Measurements from ENCODE around the gene AMFR. TPM values are rescaled to one million over a fixed set of nuclear protein-coding genes. Genes with fewer than 3 reads are reported as not detected.
A peak's percentile ranks its signal among the peaks of the same experiment; 100 is the strongest.

AMFR gene
- total RNA-seq, 1 donor from 2014 or later = 90.7 TPM

DNA sequence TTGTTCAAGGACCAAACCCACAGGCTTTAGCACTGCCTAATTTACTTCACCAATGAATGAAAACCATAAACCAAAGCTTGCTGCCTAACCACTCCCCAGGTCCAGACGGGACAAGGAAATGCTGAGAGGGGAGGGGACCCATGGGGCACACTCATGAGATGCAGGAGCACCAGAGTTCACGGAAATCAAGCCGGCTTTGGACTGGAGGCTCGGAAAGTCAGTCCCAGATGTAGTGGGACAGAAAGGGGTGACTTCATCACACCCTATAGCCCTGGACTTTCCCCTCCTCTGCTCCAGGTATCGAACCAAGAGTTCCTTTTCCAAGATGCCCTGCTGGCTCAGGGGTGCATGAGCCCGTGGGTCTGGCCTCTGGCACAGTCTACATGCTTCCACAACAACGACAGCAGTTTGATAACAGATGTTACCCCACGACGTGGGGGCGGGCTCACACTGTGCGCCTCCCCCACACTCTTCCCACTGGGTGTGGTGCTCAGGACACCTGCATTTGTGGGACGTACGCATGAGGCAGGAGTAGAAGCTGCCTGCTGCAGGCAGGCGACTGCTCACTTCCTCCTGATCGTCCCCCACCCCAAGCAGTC lies 63.2 kb downstream of the AMFR start:
- H3K27me3 Mint-ChIP-seq (ENCODE audit: unreplicated experiment) = peaks cover 12% of the 10 kb centered on the region
- H3K9me3 Mint-ChIP-seq (ENCODE audit: unreplicated experiment) = no peaks in the 10 kb centered on the region
- TF ChIP-seq, protein P1, sequence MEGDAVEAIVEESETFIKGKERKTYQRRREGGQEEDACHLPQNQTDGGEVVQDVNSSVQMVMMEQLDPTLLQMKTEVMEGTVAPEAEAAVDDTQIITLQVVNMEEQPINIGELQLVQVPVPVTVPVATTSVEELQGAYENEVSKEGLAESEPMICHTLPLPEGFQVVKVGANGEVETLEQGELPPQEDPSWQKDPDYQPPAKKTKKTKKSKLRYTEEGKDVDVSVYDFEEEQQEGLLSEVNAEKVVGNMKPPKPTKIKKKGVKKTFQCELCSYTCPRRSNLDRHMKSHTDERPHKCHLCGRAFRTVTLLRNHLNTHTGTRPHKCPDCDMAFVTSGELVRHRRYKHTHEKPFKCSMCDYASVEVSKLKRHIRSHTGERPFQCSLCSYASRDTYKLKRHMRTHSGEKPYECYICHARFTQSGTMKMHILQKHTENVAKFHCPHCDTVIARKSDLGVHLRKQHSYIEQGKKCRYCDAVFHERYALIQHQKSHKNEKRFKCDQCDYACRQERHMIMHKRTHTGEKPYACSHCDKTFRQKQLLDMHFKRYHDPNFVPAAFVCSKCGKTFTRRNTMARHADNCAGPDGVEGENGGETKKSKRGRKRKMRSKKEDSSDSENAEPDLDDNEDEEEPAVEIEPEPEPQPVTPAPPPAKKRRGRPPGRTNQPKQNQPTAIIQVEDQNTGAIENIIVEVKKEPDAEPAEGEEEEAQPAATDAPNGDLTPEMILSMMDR (IDR thresholded peaks at IDR 0.05; ENCODE audit: unreplicated experiment) = no peak
- H3K4me1 Mint-ChIP-seq (ENCODE audit: unreplicated experiment) = peaks cover 20% of the 10 kb centered on the region
- H3K4me3 Mint-ChIP-seq (ENCODE audit: unreplicated experiment) = no peak overlapping the region
- peaks cover 15% of the 10 kb centered on the region for H3K36me3 Mint-ChIP-seq (ENCODE audit: low read depth, unreplicated experiment)
- no peak overlapping the region for H3K27ac Mint-ChIP-seq (ENCODE audit: unreplicated experiment)
- no peak for DNase-seq (ENCODE audit: low spot score)

DNA sequence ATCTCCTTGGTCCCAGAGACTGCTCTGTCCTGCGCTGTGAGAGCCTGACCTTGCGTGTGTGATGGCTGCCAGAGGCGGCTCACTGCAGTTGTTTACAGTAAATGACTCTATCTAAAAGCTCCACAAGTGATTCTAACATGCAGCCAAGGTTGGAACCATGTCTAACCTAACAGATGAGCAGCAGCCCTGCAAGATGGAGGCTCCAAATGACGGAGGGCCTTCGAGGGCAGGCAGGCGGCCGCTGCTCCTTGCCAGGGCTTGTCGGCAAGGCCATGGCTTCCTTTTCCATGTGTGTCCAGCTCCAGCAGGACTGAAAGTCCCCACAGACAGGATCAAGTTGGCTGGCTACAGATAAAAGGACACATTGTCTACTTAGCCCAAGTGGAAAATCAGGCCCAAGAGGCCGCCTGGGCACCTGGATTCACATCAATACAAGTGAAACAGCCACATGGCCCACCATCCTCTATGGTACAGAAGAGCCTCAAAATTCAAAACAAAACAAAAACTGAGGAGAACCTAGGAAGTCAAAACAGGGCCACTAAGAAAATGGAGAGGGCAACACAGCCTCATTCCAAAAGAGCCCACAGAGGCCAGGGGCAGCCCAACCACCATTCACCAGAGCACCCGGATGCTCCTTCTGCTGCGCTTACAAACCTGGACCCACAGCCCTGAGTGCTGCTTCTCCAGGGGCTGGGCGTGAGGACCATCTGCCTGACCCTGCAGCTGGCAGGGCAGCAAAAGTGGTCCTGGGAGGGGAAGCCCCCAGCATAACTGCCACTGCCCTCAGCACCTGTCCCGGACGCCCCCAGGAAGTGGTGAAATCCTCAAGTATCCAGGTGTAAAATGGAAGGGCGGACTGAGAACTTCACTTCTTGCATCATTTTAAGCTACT lies 65.0 kb downstream of the AMFR start:
- DNase-seq (ENCODE audit: low spot score) = no peak
- Mint-ChIP-seq H3K27me3 (ENCODE audit: unreplicated experiment) (peaks cover 10% of the 10 kb centered on the region), H3K27ac (ENCODE audit: unreplicated experiment) (no peak overlapping the region), H3K4me1 (ENCODE audit: unreplicated experiment) (peaks cover 33% of the 10 kb centered on the region), H3K36me3 (ENCODE audit: low read depth, unreplicated experiment) (peaks cover 9% of the 10 kb centered on the region), H3K4me3 (ENCODE audit: unreplicated experiment) (no peak overlapping the region), H3K9me3 (ENCODE audit: unreplicated experiment) (no peaks in the 10 kb centered on the region)
- TF ChIP-seq, protein P1 (IDR thresholded peaks at IDR 0.05; ENCODE audit: unreplicated experiment) = no peak

DNA sequence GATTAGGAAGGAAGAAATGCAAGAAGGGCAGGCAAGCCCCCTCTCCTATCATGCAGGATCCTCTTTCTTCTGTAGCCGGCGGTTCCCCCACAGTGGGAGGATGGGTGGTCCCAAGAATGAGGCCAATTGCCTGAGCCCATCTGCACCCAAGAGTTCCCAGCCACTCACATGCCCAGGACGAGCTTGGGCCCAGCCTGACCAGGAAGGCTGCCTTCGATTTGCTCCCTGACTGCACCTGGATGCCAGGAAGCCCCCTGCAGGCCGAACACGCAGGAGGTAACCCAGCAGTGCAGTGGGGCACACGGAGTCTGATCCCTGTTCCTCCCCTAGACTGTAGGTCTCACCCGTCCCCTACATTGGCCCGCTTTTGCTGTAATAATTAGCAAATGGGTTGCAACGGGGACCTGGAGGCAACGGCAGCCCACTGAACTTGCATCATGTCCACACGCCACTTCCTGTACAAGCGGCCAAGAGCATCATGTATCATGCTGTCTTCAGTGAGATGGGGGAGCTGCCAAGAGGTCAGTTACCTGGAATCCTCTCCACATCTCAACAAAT lies 67.5 kb downstream of the AMFR start:
- H3K4me1 Mint-ChIP-seq (ENCODE audit: unreplicated experiment) = peaks cover 40% of the 10 kb centered on the region
- H3K9me3 Mint-ChIP-seq (ENCODE audit: unreplicated experiment) = no peaks in the 10 kb centered on the region
- DNase-seq (ENCODE audit: low spot score) = no peak
- TF ChIP-seq, protein P1 (IDR thresholded peaks at IDR 0.05; ENCODE audit: unreplicated experiment) = no peak
- peak overlapping the region; percentile 99 for H3K27ac Mint-ChIP-seq (ENCODE audit: unreplicated experiment)
- peaks cover 10% of the 10 kb centered on the region for H3K27me3 Mint-ChIP-seq (ENCODE audit: unreplicated experiment)
- H3K4me3 Mint-ChIP-seq (ENCODE audit: unreplicated experiment) = no peak overlapping the region
- peaks cover 6% of the 10 kb centered on the region for H3K36me3 Mint-ChIP-seq (ENCODE audit: low read depth, unreplicated experiment)

DNA sequence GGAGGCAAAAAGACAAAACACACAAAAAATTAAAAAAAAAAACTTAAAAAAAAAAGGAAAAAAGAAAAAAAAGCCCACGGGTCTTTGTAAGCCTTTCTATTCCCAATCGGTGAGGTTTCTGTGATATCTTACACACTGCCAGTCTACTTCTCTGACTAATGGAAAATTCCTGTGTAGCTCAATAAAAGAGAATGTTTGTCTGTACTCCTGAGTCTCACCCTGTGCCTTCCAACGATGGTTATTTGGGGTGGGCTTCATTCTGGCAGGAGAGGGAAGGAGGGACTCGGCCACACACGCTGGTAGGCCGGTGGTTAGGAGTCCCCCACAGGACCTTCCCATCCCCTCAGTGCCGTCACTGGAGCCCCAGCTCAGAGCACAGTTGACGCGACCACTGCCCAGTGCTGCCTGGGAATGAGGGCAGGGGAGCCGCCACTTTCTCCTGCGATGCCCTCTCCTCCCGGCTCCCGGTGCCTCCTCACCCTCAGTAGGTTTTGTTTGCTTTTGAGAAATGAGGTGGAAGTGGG lies 68.0 kb downstream of the AMFR start:
- Mint-ChIP-seq H3K9me3 (ENCODE audit: unreplicated experiment) (no peaks in the 10 kb centered on the region), H3K4me3 (ENCODE audit: unreplicated experiment) (peak overlapping the region; percentile 74), H3K36me3 (ENCODE audit: low read depth, unreplicated experiment) (peaks cover under 1% of the 10 kb centered on the region), H3K27ac (ENCODE audit: unreplicated experiment) (peak overlapping the region; percentile 99), H3K4me1 (ENCODE audit: unreplicated experiment) (peaks cover 40% of the 10 kb centered on the region), H3K27me3 (ENCODE audit: unreplicated experiment) (peaks cover 7% of the 10 kb centered on the region)
- no peak for DNase-seq (ENCODE audit: low spot score)
- TF ChIP-seq, protein P1 (IDR thresholded peaks at IDR 0.05; ENCODE audit: unreplicated experiment) = no peak

All from endothelial cell (in vitro differentiated cells).